Kidney (tissue), 14 donors: ENCODE measurements around the gene THAP9. TPM values are rescaled to one million over a fixed set of nuclear protein-coding genes. Genes with fewer than 3 reads are reported as not detected.
"Not testable (repeated sequence)": the region's sequence is repeated elsewhere in the genome, so short reads cannot be mapped to it uniquely, and the experiment has no call there.

ENCODE experiments used
- DNase-seq, 5 donors: peaks; one replicate each; pipeline ENCODE4 v3.0.0-alpha.2; 2013 to 2020
- FAIRE-seq: peaks from 2 replicates; lab custom pipeline; 2012; peaks lifted over from hg19 to GRCh38; lab: Jason Lieb, UNC
- H3K27ac ChIP-seq, 2 donors: one replicate each; pipeline ENCODE4 v1.7.0; 2013; ENCODE audit warnings: low read depth in 2 of 2, low read length in 2 of 2, inconsistent platforms in 1 of 2
- H3K27me3 ChIP-seq: one replicate; pipeline ENCODE4 v1.7.1; 2013; ENCODE audit warnings: low read length, inconsistent platforms; ENCODE audit not compliant: control insufficient read depth, insufficient read depth
- H3K36me3 ChIP-seq, 3 donors: one replicate each; pipeline versions ENCODE4 v1.7.0 to v1.7.1; 2013; ENCODE audit warnings: low read length in 3 of 3, control low read depth in 1 of 3, inconsistent platforms in 1 of 3; ENCODE audit not compliant: insufficient read depth in 3 of 3, control insufficient read depth in 2 of 3
- H3K4me1 ChIP-seq, 3 donors: one replicate each; pipeline versions ENCODE4 v1.7.0 to v1.7.1; 2013; ENCODE audit warnings: low read length in 3 of 3, inconsistent platforms in 1 of 3, low read depth in 1 of 3; ENCODE audit not compliant: control insufficient read depth in 2 of 3, insufficient read depth in 2 of 3
- H3K4me3 ChIP-seq, 3 donors: one replicate each; pipeline versions ENCODE4 v1.7.0 to v1.8.1; 2013; ENCODE audit warnings: low read length in 3 of 3, control low read depth in 1 of 3, inconsistent platforms in 1 of 3
- H3K9ac ChIP-seq, 3 donors: one replicate each; pipeline versions ENCODE4 v1.7.0 to v1.7.1; 2013; ENCODE audit warnings: low read length in 3 of 3, control low read depth in 1 of 3, inconsistent platforms in 1 of 3
- H3K9me3 ChIP-seq, 3 donors: one replicate each; pipeline versions ENCODE4 v1.7.0 to v1.7.1; 2013; ENCODE audit warnings: low read length in 3 of 3, control low read depth in 1 of 3, inconsistent platforms in 1 of 3; ENCODE audit not compliant: control insufficient read depth in 2 of 3, insufficient read depth in 1 of 3
- intact Hi-C: fragments of 100-400 bp; cut with DNase I; formaldehyde crosslinking; loops from one replicate; pipeline ENCODE4 v1.11.1; 2022
- polyA plus RNA-seq: library from polyadenylated mRNA; stranded (reverse); fragments of 350-450 nt; fragmentation: Illumina TruSeq; extraction: RNeasy Lipid Tissue Mini Kit (QIAGEN cat#74804); gene quantifications from one replicate; pipeline ENCODE4 v1.2.3, GENCODE V29; 2014; ENCODE audit warnings: low read depth, low replicate concordance; ENCODE audit not compliant: insufficient read depth
- total RNA-seq: library from RNA; stranded (reverse); fragmentation: NEBNext Ultra II Directional; extraction: Animal tissue kit (Norgen Biotek cat#: 25700); gene quantifications from one replicate; pipeline ENCODE4 v1.2.1, GENCODE V29; 2021
- TF ChIP-seq, protein P1 (sequence below): IDR thresholded peaks from 3 replicates; pipeline ENCODE4 v1.5.1; 2012; ENCODE audit warnings: mild to moderate bottlenecking, moderate library complexity, borderline replicate concordance; ENCODE audit not compliant: insufficient read depth; ENCODE audit errors: extremely low read depth
- donor health status: control.
- donor health status: control.
- donor health status: control.
- donor health status: control.
- donor health status: control.
- donor health status: DM: yes; HTN: yes; CAD: no.
- donor health status: Normal renal cell carcinoma (clear cell type).

Gene THAP9
- total and polyA plus RNA-seq, 2 donors from 2014 or later: 2.6 to 5.6 TPM

DNA sequence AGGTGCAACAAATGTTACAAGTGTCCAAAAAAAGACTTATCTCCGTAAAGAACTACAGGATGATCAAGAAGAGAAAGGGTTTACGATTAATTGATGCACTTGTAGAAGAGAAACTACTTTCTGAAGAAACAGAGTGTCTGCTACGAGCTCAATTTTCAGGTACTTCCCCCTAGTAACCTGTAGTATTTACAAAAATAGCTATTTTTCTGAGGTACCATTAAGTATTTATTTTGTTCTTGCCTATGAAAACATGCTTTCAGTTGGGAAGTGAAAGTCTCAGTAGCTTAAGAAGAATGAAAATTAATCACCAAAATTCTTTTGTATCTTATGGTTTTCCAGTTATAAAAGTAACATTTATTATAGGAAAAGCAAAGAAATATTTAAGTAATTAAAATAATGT lies 5.9 kb downstream of the THAP9 start:
- no peak for DNase-seq
- Histone ChIP-seq H3K36me3 (peaks cover 0 to 5% (median 0%) of the 10 kb centered on the region in 3 donors), H3K9ac (no peak overlapping the region), H3K9me3 (no peaks in the 10 kb centered on the region), H3K27me3 (no peaks in the 10 kb centered on the region), H3K4me1 (peaks cover 0 to 4% (median 0%) of the 10 kb centered on the region in 3 donors), H3K27ac (no peak overlapping the region), H3K4me3 (no peak overlapping the region)
- intact Hi-C loops: no loop called here
- no peak for FAIRE-seq
- TF ChIP-seq, protein P1, sequence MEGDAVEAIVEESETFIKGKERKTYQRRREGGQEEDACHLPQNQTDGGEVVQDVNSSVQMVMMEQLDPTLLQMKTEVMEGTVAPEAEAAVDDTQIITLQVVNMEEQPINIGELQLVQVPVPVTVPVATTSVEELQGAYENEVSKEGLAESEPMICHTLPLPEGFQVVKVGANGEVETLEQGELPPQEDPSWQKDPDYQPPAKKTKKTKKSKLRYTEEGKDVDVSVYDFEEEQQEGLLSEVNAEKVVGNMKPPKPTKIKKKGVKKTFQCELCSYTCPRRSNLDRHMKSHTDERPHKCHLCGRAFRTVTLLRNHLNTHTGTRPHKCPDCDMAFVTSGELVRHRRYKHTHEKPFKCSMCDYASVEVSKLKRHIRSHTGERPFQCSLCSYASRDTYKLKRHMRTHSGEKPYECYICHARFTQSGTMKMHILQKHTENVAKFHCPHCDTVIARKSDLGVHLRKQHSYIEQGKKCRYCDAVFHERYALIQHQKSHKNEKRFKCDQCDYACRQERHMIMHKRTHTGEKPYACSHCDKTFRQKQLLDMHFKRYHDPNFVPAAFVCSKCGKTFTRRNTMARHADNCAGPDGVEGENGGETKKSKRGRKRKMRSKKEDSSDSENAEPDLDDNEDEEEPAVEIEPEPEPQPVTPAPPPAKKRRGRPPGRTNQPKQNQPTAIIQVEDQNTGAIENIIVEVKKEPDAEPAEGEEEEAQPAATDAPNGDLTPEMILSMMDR: no peak

DNA sequence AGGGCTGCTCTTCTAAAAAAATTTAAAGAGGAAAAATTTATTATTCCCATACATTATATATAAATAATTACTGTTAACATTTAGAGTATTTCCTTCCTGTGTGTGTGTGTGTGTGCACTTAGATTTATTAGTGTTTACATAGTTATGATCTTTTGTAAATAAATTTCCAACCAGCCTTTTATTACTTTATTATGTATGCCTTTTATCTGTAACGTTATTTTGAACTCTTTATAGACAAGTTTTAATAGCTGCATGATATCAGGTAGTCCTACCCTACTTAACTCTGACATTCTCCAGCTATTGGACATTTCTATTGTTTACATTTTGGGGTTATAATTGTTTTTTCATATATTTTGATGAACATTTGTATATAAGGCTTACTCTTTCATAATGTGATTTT lies 8.8 kb downstream of the THAP9 start:
- no peaks in the 10 kb centered on the region for H3K4me1 ChIP-seq
- no peak overlapping the region for H3K9ac ChIP-seq
- H3K9me3 ChIP-seq: no peaks in the 10 kb centered on the region
- H3K27ac ChIP-seq: no peak overlapping the region
- intact Hi-C loops: no loop called here
- no peak for DNase-seq
- TF ChIP-seq, protein P1: no peak
- H3K27me3 ChIP-seq: no peaks in the 10 kb centered on the region
- H3K4me3 ChIP-seq: no peak overlapping the region
- peaks cover 0 to 7% (median 6%) of the 10 kb centered on the region in 3 donors for H3K36me3 ChIP-seq
- no peak for FAIRE-seq

DNA sequence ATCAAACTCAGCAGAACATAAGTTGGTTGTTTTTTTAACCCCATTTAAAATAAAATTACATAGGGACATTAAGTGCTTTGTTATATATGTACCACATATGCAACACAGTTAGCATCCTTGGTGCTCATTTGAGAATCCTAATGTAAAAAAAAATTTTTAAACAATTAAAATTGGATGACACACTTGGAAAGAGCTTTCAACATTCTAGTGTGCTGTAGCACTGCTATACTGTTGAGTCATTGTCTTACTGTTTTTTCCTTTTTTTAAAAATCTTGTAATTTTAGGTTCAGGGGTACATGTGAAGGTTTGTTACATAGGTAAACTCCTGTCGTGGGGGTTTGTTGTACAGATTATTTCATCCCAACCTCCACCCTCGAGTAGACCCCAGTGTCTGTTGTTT lies 12.8 kb downstream of the THAP9 start:
- no peaks in the 10 kb centered on the region for H3K9me3 ChIP-seq
- DNase-seq (no peak), FAIRE-seq (no peak)
- no peaks in the 10 kb centered on the region for H3K4me1 ChIP-seq
- no peaks in the 10 kb centered on the region for H3K27me3 ChIP-seq
- H3K9ac ChIP-seq: no peak overlapping the region
- peaks cover 0 to 6% (median 5%) of the 10 kb centered on the region in 3 donors for H3K36me3 ChIP-seq
- TF ChIP-seq, protein P1: no peak
- no peak overlapping the region for H3K4me3 ChIP-seq
- intact Hi-C loops: no loop called here
- no peak overlapping the region for H3K27ac ChIP-seq

DNA sequence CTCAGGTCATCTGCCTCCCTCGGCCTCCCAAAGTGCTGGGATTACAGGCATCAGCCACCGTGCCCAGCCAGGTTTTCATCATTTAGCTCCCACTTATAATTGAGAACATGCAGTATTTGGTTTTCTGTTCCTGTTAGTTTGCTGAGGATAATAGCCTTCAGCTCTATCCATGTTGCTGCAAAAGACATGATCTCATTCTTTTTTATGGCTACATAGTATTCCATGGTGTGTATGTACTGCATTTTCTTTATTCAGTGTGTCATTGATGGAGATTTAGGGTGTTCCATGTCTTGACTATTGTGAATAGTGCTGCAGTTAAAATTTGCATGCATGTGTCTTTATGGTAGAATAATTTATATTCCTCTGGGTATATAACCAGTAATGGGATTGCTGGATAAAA lies 13.4 kb downstream of the THAP9 start:
- H3K4me3 ChIP-seq, H3K27me3 ChIP-seq, DNase-seq, intact Hi-C loops, H3K9me3 ChIP-seq, H3K9ac ChIP-seq, H3K36me3 ChIP-seq, H3K4me1 ChIP-seq, H3K27ac ChIP-seq, FAIRE-seq: not testable (repeated sequence)
